Astrocyte of the spinal cord (primary cell): ENCODE data around the gene PKNOX2.

ENCODE experiments used
- DNase-seq: peaks from one replicate; pipeline ENCODE4 v3.0.0; 2011; ENCODE audit warnings: low read depth, low spot score
- H3K4me3 ChIP-seq: 2 replicates; pipeline ENCODE4 v1.5.1; 2011; ENCODE audit warnings: low read depth, mild to moderate bottlenecking, low read length, moderate library complexity
- in situ Hi-C: cut with HindIII; loops from 2 replicates; pipeline ENCODE4 v1.10.0; 2017; ENCODE audit warnings: low sequenced_read_pairs
- TF ChIP-seq, protein P1 (sequence below): IDR thresholded peaks from 2 replicates; pipeline ENCODE4 v1.5.1; 2012; ENCODE audit warnings: low read depth, mild to moderate bottlenecking, low read length, inconsistent platforms

PKNOX2 gene

DNA sequence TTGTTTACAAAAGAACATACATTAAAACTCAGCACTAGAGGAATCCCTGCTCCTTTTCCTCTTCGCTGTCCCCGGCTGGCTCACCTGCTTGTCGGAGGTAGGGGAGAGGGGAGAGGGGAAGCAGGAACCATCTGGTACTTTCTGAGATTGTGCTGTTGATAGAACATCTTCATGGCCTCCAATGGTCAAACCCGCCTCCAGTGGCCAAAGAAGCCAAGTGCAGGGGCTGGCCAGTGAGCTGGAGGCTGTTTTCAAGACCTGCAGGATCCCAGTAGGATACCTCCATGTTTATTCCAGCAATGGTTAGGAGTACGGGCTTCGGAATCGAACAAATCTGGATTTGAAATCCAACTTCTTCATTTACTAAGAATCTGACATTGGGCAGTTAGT, 92.6 kb downstream of the PKNOX2 start:
- DNase-seq = no peak
- TF ChIP-seq, protein P1, sequence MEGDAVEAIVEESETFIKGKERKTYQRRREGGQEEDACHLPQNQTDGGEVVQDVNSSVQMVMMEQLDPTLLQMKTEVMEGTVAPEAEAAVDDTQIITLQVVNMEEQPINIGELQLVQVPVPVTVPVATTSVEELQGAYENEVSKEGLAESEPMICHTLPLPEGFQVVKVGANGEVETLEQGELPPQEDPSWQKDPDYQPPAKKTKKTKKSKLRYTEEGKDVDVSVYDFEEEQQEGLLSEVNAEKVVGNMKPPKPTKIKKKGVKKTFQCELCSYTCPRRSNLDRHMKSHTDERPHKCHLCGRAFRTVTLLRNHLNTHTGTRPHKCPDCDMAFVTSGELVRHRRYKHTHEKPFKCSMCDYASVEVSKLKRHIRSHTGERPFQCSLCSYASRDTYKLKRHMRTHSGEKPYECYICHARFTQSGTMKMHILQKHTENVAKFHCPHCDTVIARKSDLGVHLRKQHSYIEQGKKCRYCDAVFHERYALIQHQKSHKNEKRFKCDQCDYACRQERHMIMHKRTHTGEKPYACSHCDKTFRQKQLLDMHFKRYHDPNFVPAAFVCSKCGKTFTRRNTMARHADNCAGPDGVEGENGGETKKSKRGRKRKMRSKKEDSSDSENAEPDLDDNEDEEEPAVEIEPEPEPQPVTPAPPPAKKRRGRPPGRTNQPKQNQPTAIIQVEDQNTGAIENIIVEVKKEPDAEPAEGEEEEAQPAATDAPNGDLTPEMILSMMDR = peak; percentile 45
- no peak overlapping the region for H3K4me3 ChIP-seq
- in situ Hi-C loops = no loop called here

- no peak for DNase-seq
- no peak overlapping the region for H3K4me3 ChIP-seq
- TF ChIP-seq, protein P1 = no peak
- in situ Hi-C loops = no loop called here
Observed at GRCh38 chr11:125257751-125258150, 93.2 kb downstream of the PKNOX2 start.

DNA sequence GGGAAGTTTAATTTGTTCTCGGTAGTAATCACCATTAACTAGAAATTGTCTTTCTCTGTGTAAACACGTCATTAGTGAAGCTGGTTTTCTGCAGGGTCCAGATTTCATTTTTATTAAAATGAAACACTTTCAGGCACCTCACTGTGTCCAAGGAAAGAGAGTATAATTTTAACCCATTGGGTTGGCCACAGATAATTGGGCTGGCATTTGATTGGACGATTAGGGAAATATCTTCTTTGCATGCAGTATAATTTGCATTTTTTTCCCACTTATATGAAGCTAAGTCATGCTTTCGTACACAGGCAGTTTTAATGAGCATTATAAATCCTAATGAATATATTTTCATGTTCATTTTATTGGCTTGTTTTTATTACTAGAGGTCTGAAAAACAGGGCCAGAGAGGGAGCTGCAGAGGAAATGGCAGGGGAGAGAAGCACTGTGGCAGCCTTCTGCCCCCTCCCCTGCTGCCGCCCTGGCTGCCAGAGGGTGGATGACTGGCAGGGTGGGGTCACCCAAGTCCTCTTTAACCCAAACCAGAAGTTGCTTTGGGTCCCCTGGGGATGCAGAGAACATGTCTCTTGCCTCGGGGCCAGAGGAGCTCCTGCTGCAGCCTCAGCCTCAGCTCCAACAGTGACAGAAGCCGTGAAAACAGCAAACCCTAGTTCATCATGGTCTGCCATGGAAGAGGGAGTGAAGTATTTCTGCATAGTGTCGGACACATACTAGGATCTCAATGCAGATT, 93.9 kb downstream of the PKNOX2 start:
- H3K4me3 ChIP-seq = no peak overlapping the region
- no peak for DNase-seq
- in situ Hi-C loops = no loop called here
- TF ChIP-seq, protein P1 = no peak

- H3K4me3 ChIP-seq = no peak overlapping the region
- in situ Hi-C loops = no loop called here
- TF ChIP-seq, protein P1 = no peak
- no peak for DNase-seq
Observed at GRCh38 chr11:125261588-125261987, 97.0 kb downstream of the PKNOX2 start.

DNA sequence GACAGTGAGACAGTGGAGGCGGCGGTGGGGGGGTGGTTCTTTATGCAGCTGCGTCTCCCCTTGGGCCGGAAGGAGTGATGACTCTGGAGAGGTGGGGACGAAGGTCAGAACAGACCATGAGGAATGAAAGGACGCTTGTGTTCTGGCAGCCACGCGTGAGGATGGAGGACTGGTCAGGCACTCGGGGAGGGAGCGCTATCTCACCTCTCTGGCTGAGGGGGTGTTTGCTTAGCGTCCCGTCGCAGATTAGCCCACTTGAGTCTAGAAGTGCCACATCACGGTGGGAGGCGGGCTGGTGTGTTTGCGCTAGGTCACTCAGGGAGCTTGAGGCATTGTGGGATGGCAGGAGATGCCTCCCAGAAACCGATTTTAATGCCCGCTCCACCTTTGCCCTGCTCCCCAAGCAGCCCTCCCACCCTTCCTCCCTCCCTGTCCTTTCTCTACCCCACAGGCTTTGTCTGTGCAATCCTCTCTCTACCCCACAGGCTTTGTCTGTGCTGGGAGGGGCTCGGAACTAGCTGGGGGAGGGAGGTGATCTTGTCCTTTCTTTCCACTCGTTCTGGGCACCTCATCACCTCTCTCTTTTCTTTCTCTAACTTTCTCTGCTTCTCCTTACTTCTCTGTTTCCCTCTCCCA, 97.8 kb downstream of the PKNOX2 start:
- no peak overlapping the region for H3K4me3 ChIP-seq
- in situ Hi-C loops = no loop called here

GRCh38 chr11:125262830-125263218, 98.3 kb downstream of the PKNOX2 start:
- no peak for DNase-seq
- TF ChIP-seq, protein P1 = no peak
- in situ Hi-C loops = no loop called here
- no peak overlapping the region for H3K4me3 ChIP-seq

More for the DNA sequence above, 97.8 kb downstream of the PKNOX2 start:
- TF ChIP-seq, protein P1 = no peak
- DNase-seq = no peak
